Measurements from ENCODE around the gene AKNA. TPM values are rescaled to one million over a fixed set of nuclear protein-coding genes. Genes with fewer than 3 reads are reported as not detected.
A peak's percentile ranks its signal among the peaks of the same experiment; 100 is the strongest.

Gene AKNA
- total RNA-seq, 1 experiment from 2014 or later = 14.4 TPM

DNA sequence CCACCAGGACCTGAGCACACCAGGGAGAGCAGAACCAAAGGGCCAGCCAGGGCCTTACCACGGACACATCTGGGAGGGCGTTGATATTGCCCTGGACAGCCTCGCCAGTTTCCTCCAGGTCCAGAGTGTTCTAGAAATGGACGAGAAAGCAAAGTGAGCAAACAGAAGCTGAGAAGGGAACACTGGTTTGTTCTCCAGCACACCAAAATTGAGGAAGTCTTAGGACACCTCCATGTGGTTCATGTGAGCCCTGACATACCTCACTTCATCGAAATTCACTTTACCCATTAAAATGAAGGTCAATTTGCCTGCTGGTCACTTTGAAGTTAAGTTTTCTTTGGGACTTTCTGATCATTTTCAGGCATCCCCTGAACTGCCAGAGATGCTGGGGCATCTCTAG, 20.1 kb upstream of the AKNA start:
- no peak for DNase-seq
- ChIA-PET CTCF (interaction anchor here (0.6 kb wide), 1 partner anchor 1240 kb away, joined by 4 read pairs; no protein-coding TSS in a partner anchor), POLR2A (ENCODE audit: unreplicated experiment) (no interaction called here)
- H2AFZ ChIP-seq = no peak overlapping the region
- no peaks in the 10 kb centered on the region for H4K20me1 ChIP-seq (ENCODE audit: insufficient read depth)
- no peaks in the 10 kb centered on the region for H3K27me3 ChIP-seq (ENCODE audit: insufficient read depth, low read depth)
- H3K4me2 ChIP-seq = no peak overlapping the region
- no peak overlapping the region for H3K27ac ChIP-seq
- H3F3A ChIP-seq (ENCODE audit: insufficient read depth, low read depth) = no peaks in the 10 kb centered on the region
- intact Hi-C loops (cut with micrococcal nuclease; ENCODE audit: unreplicated experiment) = loop anchor here (5.0 to 10.0 kb wide), 2 partner anchors 79 to 1117 kb away; no protein-coding TSS in a partner anchor
- no TSS peak for BruUV-seq (replicated peaks)
- H3K4me1 ChIP-seq (replicated peaks; ENCODE audit: insufficient read depth) = no peaks in the 10 kb centered on the region
- H3K9me2 ChIP-seq (ENCODE audit: insufficient read depth) = no peaks in the 10 kb centered on the region
- H3K79me2 ChIP-seq (ENCODE audit: low read depth) = no peaks in the 10 kb centered on the region
- TF ChIP-seq, protein P1, sequence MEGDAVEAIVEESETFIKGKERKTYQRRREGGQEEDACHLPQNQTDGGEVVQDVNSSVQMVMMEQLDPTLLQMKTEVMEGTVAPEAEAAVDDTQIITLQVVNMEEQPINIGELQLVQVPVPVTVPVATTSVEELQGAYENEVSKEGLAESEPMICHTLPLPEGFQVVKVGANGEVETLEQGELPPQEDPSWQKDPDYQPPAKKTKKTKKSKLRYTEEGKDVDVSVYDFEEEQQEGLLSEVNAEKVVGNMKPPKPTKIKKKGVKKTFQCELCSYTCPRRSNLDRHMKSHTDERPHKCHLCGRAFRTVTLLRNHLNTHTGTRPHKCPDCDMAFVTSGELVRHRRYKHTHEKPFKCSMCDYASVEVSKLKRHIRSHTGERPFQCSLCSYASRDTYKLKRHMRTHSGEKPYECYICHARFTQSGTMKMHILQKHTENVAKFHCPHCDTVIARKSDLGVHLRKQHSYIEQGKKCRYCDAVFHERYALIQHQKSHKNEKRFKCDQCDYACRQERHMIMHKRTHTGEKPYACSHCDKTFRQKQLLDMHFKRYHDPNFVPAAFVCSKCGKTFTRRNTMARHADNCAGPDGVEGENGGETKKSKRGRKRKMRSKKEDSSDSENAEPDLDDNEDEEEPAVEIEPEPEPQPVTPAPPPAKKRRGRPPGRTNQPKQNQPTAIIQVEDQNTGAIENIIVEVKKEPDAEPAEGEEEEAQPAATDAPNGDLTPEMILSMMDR (conservative IDR thresholded peaks at IDR 0.05) = no peak
- no peak for TF ChIP-seq EZH2 (IDR thresholded peaks at IDR 0.05; ENCODE audit: low read depth)
- no peaks in the 10 kb centered on the region for H3K36me3 ChIP-seq (ENCODE audit: low read depth)
- H3K4me3 ChIP-seq = no peak overlapping the region
- no peaks in the 10 kb centered on the region for H3K9me3 ChIP-seq (ENCODE audit: insufficient read depth, low read depth)

GRCh38 chr9:114406441-114406840, 18.7 kb upstream of the AKNA start:
- Histone ChIP-seq H3F3A (ENCODE audit: insufficient read depth, low read depth) (no peaks in the 10 kb centered on the region), H3K4me1 (replicated peaks; ENCODE audit: insufficient read depth) (no peaks in the 10 kb centered on the region), H3K4me3 (no peak overlapping the region), H3K9me3 (ENCODE audit: insufficient read depth, low read depth) (no peaks in the 10 kb centered on the region), H4K20me1 (ENCODE audit: insufficient read depth) (no peaks in the 10 kb centered on the region), H3K27me3 (ENCODE audit: insufficient read depth, low read depth) (no peaks in the 10 kb centered on the region), H3K79me2 (ENCODE audit: low read depth) (no peaks in the 10 kb centered on the region), H3K27ac (no peak overlapping the region), H3K4me2 (no peak overlapping the region), H3K9me2 (ENCODE audit: insufficient read depth) (no peaks in the 10 kb centered on the region), H3K36me3 (ENCODE audit: low read depth) (no peaks in the 10 kb centered on the region), H2AFZ (no peak overlapping the region)
- DNase-seq = no peak
- no TSS peak for BruUV-seq (replicated peaks)
- no peak for TF ChIP-seq EZH2 (IDR thresholded peaks at IDR 0.05; ENCODE audit: low read depth)
- TF ChIP-seq, protein P1 (conservative IDR thresholded peaks at IDR 0.05) = no peak
- ChIA-PET POLR2A (ENCODE audit: unreplicated experiment) (no interaction called here), CTCF (interaction anchor here (2.1 kb wide), 1 partner anchor 247 kb away, joined by 27 read pairs; no protein-coding TSS in a partner anchor)
- intact Hi-C loops (cut with micrococcal nuclease; ENCODE audit: unreplicated experiment) = loop anchor here (5.0 to 10.0 kb wide), 2 partner anchors 81 to 1118 kb away; no protein-coding TSS in a partner anchor

DNA sequence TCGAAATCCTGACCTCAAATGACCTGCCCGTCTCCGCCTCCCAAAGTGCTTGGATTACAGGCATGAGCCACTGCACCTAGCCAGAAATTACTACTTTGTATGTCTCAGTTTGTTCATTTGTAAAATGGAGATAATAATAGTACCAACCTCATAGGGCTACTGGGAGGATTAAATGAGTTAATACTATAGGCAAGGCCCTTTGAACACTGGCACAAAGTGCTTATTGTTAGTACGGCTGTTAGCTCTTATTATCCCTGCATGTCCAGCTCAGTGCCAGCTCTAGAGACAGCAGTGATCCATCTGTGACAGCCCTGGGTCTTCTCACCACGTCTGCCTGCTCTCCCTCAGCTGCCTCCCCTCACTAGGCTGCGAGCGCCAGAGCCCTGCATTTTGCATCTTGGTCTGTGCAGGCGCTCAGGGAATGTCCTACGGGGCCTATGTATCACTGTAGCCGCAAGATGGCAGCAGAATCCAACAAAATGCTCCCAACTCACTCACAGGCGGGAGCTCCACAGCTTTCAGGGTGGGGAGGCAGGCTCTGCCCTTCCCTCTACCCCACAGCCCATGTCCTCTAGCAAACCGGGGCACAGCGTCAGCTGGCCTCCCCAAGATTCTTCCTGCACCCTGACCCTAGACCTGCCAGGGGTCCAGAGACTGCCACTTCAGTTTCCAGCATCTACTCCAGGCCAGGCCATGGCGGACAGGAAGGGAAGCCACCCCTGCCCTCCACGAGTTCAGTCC, 17.7 kb upstream of the AKNA start:
- Histone ChIP-seq H3K4me2 (no peak overlapping the region), H2AFZ (no peak overlapping the region), H4K20me1 (ENCODE audit: insufficient read depth) (no peaks in the 10 kb centered on the region), H3K36me3 (ENCODE audit: low read depth) (no peaks in the 10 kb centered on the region), H3K27me3 (ENCODE audit: insufficient read depth, low read depth) (no peaks in the 10 kb centered on the region), H3K4me1 (replicated peaks; ENCODE audit: insufficient read depth) (no peaks in the 10 kb centered on the region), H3K9me2 (ENCODE audit: insufficient read depth) (no peaks in the 10 kb centered on the region), H3K27ac (no peak overlapping the region), H3K4me3 (no peak overlapping the region), H3K79me2 (ENCODE audit: low read depth) (no peaks in the 10 kb centered on the region), H3F3A (ENCODE audit: insufficient read depth, low read depth) (no peaks in the 10 kb centered on the region), H3K9me3 (ENCODE audit: insufficient read depth, low read depth) (no peaks in the 10 kb centered on the region)
- ChIA-PET CTCF (interaction anchor here (0.6 to 2.1 kb wide), 10 partner anchors 26 to 506 kb away, joined by 3 to 27 read pairs (median 4); no protein-coding TSS in a partner anchor), POLR2A (ENCODE audit: unreplicated experiment) (interaction anchor here (0.8 kb wide), 1 partner anchor 146 kb away, joined by 6 read pairs; no protein-coding TSS in a partner anchor)
- intact Hi-C loops (cut with micrococcal nuclease; ENCODE audit: unreplicated experiment) = loop anchor here (1.0 to 10.0 kb wide), 10 partner anchors 67 to 1185 kb away; partner anchors contain the start of gene ATP6V1G1
- TF ChIP-seq, protein P1 (conservative IDR thresholded peaks at IDR 0.05) = peak; percentile 82
- TF ChIP-seq EZH2 (IDR thresholded peaks at IDR 0.05; ENCODE audit: low read depth) = no peak
- no TSS peak for BruUV-seq (replicated peaks)
- DNase-seq = peak; percentile 59 to 76

Data from PC-9 (cell line).